ENCODE data around the gene HOMEZ.

- TF ChIP-seq EZH2 (IDR thresholded peaks at IDR 0.05; ENCODE audit: low read depth, unreplicated experiment) = no peak
- no peak for TF ChIP-seq CTCF (conservative IDR thresholded peaks at IDR 0.05; ENCODE audit: low read depth in 2 of 2)
- TF ChIP-seq POLR2AphosphoS5 (IDR thresholded peaks at IDR 0.05; ENCODE audit: low read depth) = no peak
- TF ChIP-seq ZNF331 (CRISPR knock-in tag; IDR thresholded peaks at IDR 0.05; ENCODE audit: low read depth) = no peak
- TF ChIP-seq, protein P1, sequence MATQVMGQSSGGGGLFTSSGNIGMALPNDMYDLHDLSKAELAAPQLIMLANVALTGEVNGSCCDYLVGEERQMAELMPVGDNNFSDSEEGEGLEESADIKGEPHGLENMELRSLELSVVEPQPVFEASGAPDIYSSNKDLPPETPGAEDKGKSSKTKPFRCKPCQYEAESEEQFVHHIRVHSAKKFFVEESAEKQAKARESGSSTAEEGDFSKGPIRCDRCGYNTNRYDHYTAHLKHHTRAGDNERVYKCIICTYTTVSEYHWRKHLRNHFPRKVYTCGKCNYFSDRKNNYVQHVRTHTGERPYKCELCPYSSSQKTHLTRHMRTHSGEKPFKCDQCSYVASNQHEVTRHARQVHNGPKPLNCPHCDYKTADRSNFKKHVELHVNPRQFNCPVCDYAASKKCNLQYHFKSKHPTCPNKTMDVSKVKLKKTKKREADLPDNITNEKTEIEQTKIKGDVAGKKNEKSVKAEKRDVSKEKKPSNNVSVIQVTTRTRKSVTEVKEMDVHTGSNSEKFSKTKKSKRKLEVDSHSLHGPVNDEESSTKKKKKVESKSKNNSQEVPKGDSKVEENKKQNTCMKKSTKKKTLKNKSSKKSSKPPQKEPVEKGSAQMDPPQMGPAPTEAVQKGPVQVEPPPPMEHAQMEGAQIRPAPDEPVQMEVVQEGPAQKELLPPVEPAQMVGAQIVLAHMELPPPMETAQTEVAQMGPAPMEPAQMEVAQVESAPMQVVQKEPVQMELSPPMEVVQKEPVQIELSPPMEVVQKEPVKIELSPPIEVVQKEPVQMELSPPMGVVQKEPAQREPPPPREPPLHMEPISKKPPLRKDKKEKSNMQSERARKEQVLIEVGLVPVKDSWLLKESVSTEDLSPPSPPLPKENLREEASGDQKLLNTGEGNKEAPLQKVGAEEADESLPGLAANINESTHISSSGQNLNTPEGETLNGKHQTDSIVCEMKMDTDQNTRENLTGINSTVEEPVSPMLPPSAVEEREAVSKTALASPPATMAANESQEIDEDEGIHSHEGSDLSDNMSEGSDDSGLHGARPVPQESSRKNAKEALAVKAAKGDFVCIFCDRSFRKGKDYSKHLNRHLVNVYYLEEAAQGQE (IDR thresholded peaks at IDR 0.05; ENCODE audit: unreplicated experiment) = no peak
- TF ChIP-seq EZH2phosphoT487 (IDR thresholded peaks at IDR 0.05; ENCODE audit: unreplicated experiment) = no peak
- no peak for TF ChIP-seq ZNF114 (CRISPR knock-in tag; IDR thresholded peaks at IDR 0.05)
- TF ChIP-seq ZNF462 (CRISPR knock-in tag; IDR thresholded peaks at IDR 0.05) = no peak
- TF ChIP-seq STAT1 (IDR thresholded peaks at IDR 0.05; ENCODE audit: unreplicated experiment) = no peak
- TF ChIP-seq ETS1 (IDR thresholded peaks at IDR 0.05) = no peak
- TF ChIP-seq CREB1 (CRISPR knock-in tag; IDR thresholded peaks at IDR 0.05; ENCODE audit: low read depth) = no peak
- TF ChIP-seq JUNB (IDR thresholded peaks at IDR 0.05; ENCODE audit: unreplicated experiment) = no peak
- TF ChIP-seq NANOG (IDR thresholded peaks at IDR 0.05; ENCODE audit: borderline replicate concordance) = no peak
Observed at GRCh38 chr14:23258256-23258655, 27.7 kb downstream of the HOMEZ start.
